ENCODE measurements around the gene CSNK1D.

DNA sequence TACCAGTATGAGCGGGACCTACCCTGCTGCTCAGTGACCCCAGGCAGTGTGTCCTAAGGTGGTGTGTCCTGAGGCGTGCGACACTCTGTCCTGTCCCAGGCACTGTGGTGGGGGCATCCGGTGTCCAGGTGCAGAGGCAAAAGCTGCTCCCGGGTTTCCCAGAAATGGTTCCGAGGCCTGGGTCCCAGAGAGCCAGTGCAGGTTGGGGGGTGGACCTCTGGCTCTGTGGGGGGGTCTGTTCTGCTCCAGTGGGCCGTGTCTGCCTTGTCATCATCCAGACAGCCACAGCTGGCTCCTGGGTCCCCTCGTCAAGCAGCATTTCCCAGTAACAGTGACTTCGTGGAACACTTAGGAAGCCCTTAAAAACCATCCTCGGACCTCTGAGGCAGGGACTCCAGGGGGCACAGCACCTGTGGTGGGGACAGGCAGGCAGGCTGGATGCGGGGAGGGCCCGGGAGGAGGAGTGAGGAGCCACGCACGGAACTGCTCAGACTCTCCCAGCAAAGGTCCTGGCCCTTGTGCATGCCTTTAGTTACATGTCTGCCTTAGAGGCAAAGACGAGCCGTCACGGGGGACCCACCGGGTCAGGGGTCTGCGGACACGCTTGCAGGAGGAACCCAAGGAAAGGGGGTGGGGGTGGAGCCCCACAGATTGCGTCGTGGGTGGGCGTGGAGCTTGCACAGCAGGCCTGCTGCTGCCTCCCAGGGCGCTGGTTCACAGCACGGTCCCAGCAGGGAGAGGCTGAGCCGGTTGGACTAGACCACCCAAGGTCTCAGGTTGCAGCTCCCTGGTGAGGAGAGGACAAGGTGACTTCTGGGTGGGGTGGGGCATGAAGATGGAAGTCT, 39.1 kb downstream of the CSNK1D start:
- TF ChIP-seq, protein P1, sequence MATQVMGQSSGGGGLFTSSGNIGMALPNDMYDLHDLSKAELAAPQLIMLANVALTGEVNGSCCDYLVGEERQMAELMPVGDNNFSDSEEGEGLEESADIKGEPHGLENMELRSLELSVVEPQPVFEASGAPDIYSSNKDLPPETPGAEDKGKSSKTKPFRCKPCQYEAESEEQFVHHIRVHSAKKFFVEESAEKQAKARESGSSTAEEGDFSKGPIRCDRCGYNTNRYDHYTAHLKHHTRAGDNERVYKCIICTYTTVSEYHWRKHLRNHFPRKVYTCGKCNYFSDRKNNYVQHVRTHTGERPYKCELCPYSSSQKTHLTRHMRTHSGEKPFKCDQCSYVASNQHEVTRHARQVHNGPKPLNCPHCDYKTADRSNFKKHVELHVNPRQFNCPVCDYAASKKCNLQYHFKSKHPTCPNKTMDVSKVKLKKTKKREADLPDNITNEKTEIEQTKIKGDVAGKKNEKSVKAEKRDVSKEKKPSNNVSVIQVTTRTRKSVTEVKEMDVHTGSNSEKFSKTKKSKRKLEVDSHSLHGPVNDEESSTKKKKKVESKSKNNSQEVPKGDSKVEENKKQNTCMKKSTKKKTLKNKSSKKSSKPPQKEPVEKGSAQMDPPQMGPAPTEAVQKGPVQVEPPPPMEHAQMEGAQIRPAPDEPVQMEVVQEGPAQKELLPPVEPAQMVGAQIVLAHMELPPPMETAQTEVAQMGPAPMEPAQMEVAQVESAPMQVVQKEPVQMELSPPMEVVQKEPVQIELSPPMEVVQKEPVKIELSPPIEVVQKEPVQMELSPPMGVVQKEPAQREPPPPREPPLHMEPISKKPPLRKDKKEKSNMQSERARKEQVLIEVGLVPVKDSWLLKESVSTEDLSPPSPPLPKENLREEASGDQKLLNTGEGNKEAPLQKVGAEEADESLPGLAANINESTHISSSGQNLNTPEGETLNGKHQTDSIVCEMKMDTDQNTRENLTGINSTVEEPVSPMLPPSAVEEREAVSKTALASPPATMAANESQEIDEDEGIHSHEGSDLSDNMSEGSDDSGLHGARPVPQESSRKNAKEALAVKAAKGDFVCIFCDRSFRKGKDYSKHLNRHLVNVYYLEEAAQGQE (IDR thresholded peaks at IDR 0.05; ENCODE audit: insufficient read depth in 1 of 2, low read depth in 2 of 2, low read length in 2 of 2), result no peak
- no peak for TF ChIP-seq TAF1 (IDR thresholded peaks at IDR 0.05; ENCODE audit: borderline replicate concordance, insufficient read depth, low read length)
- TF ChIP-seq POLR2AphosphoS5 (IDR thresholded peaks at IDR 0.05; ENCODE audit: low read depth, low read length), result no peak
- no peak for TF ChIP-seq SIN3A (IDR thresholded peaks at IDR 0.05; ENCODE audit: borderline replicate concordance, insufficient read depth, low read length)

Data from PFSK-1 (cell line).